HCT116 (cell line): Measurements from ENCODE around the gene MT2A. TPM values are rescaled to one million over a fixed set of nuclear protein-coding genes. Genes with fewer than 3 reads are reported as not detected.

Source experiments
- ATAC-seq: fragments of 200-7000 bp; cut with Tn5 transposase; 2 replicates; pipeline ENCODE4 v1.9.1; 2020; ENCODE audit warnings: mild to moderate bottlenecking, moderate library complexity
- BruUV-seq: library from RNA; stranded (reverse); fragments of 400-500 nt; replicated peaks from 2 replicates; lab custom pipeline; 2021; lab: Mats Ljungman, UMichigan
- CTCF ChIA-PET: fragments of 300-600 bp; sonication (Branson Sonifier 250); formaldehyde crosslinking; loops from one replicate; lab custom pipeline; 2021; ENCODE audit warnings: antibody characterized with exemption; lab: Charles Lee
- POLR2A ChIA-PET: fragments of 300-600, 350-600 bp; sonication (Branson Sonifier 250); formaldehyde crosslinking; loops from one replicate; lab custom pipeline; 2021; ENCODE audit warnings: antibody characterized with exemption; lab: Charles Lee
- RAD21 ChIA-PET, 2 experiments: fragments of 300-600 bp; sonication (Branson Sonifier 250); formaldehyde crosslinking; loops; one replicate each; lab custom pipeline; 2023; ENCODE audit warnings: low total read pairs in 2 of 2; ENCODE audit not compliant: uncharacterized antibody in 2 of 2, unreplicated experiment in 2 of 2, low non-redundant PET in 1 of 2; lab: Charles Lee
- DNase-seq: peaks from one replicate; pipeline ENCODE4 v3.0.0-alpha.2; 2010; ENCODE audit warnings: low read depth, low spot score
- H2AFZ ChIP-seq: fragments of 200-600 bp; shearing (Covaris generic), sonication (generic); 2 replicates; pipeline ENCODE4 v1.6.1; 2017; ENCODE audit warnings: low read depth, mixed run types, mixed read lengths, antibody characterized with exemption, low read length; ENCODE audit not compliant: poor library complexity, severe bottlenecking
- H3K27ac ChIP-seq: 2 replicates; pipeline ENCODE4 v1.5.1; 2012; ENCODE audit warnings: low read depth, low read length
- H3K27me3 ChIP-seq: fragments of 200-600 bp; sonication (generic); 2 replicates; pipeline ENCODE4 v1.6.1; 2016; ENCODE audit warnings: mixed run types, low read length, mixed read lengths; ENCODE audit not compliant: insufficient read depth
- H3K36me3 ChIP-seq, 2 experiments: fragments of 200-500 bp in 1 of 2; fragments of 200-600 bp in 1 of 2; sonication (Bioruptor generic) in 1 of 2; sonication (generic) in 1 of 2; 2 replicates each; pipeline versions ENCODE4 v1.5.1 to v1.6.1; 2014 to 2016; ENCODE audit warnings: low read length in 2 of 2, inconsistent platforms in 1 of 2, mixed read lengths in 1 of 2, mixed run types in 1 of 2; ENCODE audit not compliant: insufficient read depth in 2 of 2, control insufficient read depth in 1 of 2
- H3K4me1 ChIP-seq, 2 experiments: fragments of 200-600 bp in 1 of 2; sonication (generic) in 1 of 2; 2 replicates each; pipeline versions ENCODE4 v1.5.1 to v1.6.1; 2012 to 2017; ENCODE audit warnings: low read length in 2 of 2, inconsistent platforms in 1 of 2, mild to moderate bottlenecking in 1 of 2, mixed read lengths in 1 of 2, mixed run types in 1 of 2, moderate library complexity in 1 of 2; ENCODE audit not compliant: insufficient read depth in 2 of 2, control insufficient read depth in 1 of 2
- H3K4me2 ChIP-seq: fragments of 200-600 bp; sonication (generic); 2 replicates; pipeline ENCODE4 v1.6.1; 2017; ENCODE audit warnings: mixed run types, low read length, mixed read lengths
- H3K4me3 ChIP-seq, 2 experiments: fragments of 200-600 bp in 1 of 2; sonication (generic) in 1 of 2; replicated peaks in 1 of 2; 2 replicates each; pipeline ENCODE4 v1.5.1; 2011 to 2016; ENCODE audit warnings: low read length in 2 of 2, control low read depth in 1 of 2, low read depth in 1 of 2, mild to moderate bottlenecking in 1 of 2, mixed read lengths in 1 of 2, mixed run types in 1 of 2
- H3K79me2 ChIP-seq: fragments of 200-600 bp; sonication (generic); 2 replicates; pipeline ENCODE4 v1.6.1; 2017; ENCODE audit warnings: mild to moderate bottlenecking, mixed run types, low read length, moderate library complexity, mixed read lengths; ENCODE audit not compliant: insufficient read depth
- H3K9ac ChIP-seq: fragments of 200-600 bp; sonication (generic); 2 replicates; pipeline ENCODE4 v1.6.1; 2016; ENCODE audit warnings: low read length, mixed read lengths
- H3K9me2 ChIP-seq: fragments of 200-600 bp; sonication (generic), shearing (Covaris generic); 2 replicates; pipeline ENCODE4 v1.6.1; 2017; ENCODE audit warnings: mixed run types, mild to moderate bottlenecking, moderate library complexity; ENCODE audit not compliant: insufficient read depth
- H3K9me3 ChIP-seq, 2 experiments: fragments of 200-500 bp in 1 of 2; fragments of 200-600 bp in 1 of 2; sonication (Bioruptor generic) in 1 of 2; sonication (generic) in 1 of 2; 2 replicates each; pipeline ENCODE4 v1.6.1; 2014 to 2017; ENCODE audit warnings: low read length in 2 of 2, mixed read lengths in 2 of 2, inconsistent platforms in 1 of 2, low read depth in 1 of 2, mild to moderate bottlenecking in 1 of 2, mixed run types in 1 of 2, moderate library complexity in 1 of 2; ENCODE audit not compliant: control insufficient read depth in 1 of 2, insufficient read depth in 1 of 2
- H4K20me1 ChIP-seq: fragments of 200-600 bp; sonication (generic), shearing (Covaris generic); 2 replicates; pipeline ENCODE4 v1.6.1; 2017; ENCODE audit warnings: mixed run types, mild to moderate bottlenecking, moderate library complexity; ENCODE audit not compliant: insufficient read depth
- ATF3 ChIP-seq: IDR thresholded peaks from 2 replicates; pipeline ENCODE4 v1.6.1; 2012
- POLR2A ChIP-seq: IDR thresholded peaks from 2 replicates; pipeline ENCODE4 v1.7.0; 2011; ENCODE audit warnings: borderline replicate concordance; ENCODE audit not compliant: insufficient read depth, insufficient read length; ENCODE audit errors: extremely low read depth
- REST ChIP-seq: IDR thresholded peaks from 2 replicates; pipeline ENCODE4 v1.6.1; 2012; ENCODE audit warnings: low read depth
- TCF7L2 ChIP-seq: IDR thresholded peaks from 2 replicates; pipeline ENCODE4 v1.7.0; 2011; ENCODE audit warnings: borderline replicate concordance, inconsistent platforms; ENCODE audit not compliant: insufficient read depth, insufficient read length; ENCODE audit errors: extremely low read depth
- YY1 ChIP-seq: IDR thresholded peaks from 2 replicates; pipeline ENCODE4 v1.6.1; 2011; ENCODE audit warnings: low read length, low read depth, moderate library complexity, mild to moderate bottlenecking; ENCODE audit not compliant: insufficient replicate concordance; ENCODE audit errors: extremely low read depth
- intact Hi-C: fragments of 100-400 bp; cut with micrococcal nuclease; formaldehyde crosslinking; loops from 2 replicates; pipeline ENCODE4 v1.10.0; 2022
- total RNA-seq: library from RNA; stranded (reverse); gene quantifications from one replicate; pipeline ENCODE4 v1.2.1, GENCODE V29; 2021; ENCODE audit not compliant: unreplicated experiment

The MT2A gene
- total RNA-seq, 1 experiment from 2014 or later, result 710 TPM

GRCh38 chr16:56651586-56651985, 43.2 kb downstream of the MT2A start, which contains the start of gene MT1B:
Gene MT1B, plus strand, starts transcription at chr16:56651886. Its CDS starts 68 bp downstream, at chr16:56651954.
- RAD21 ChIA-PET, result no interaction called here
- no peak for TF ChIP-seq REST
- no peak within 1 kb of the TSS for H3K9ac ChIP-seq
- no peaks in the 10 kb centered on the region for H4K20me1 ChIP-seq
- intact Hi-C loops, result no loop called here
- peaks cover 18 to 32% of the 10 kb centered on the region in 2 experiments for H3K4me1 ChIP-seq
- no peaks in the 10 kb centered on the region for H3K36me3 ChIP-seq
- ATAC-seq, result no peak
- CTCF ChIA-PET, result no interaction called here
- no peak for DNase-seq
- no peak within 1 kb of the TSS for H3K4me3 ChIP-seq
- no peaks in the 10 kb centered on the region for H3K9me2 ChIP-seq
- POLR2A ChIA-PET, result interaction anchor here (1.8 kb wide), 1 partner anchor 8 kb away, joined by 6 read pairs; no protein-coding TSS in a partner anchor
- H3K27ac ChIP-seq, result no peak within 1 kb of the TSS
- H3K27me3 ChIP-seq, result no peaks in the 10 kb centered on the region
- H2AFZ ChIP-seq, result no peak within 1 kb of the TSS
- no peaks in the 10 kb centered on the region for H3K79me2 ChIP-seq
- no TSS peak for BruUV-seq
- H3K4me2 ChIP-seq, result no peak within 1 kb of the TSS
- no peaks in the 10 kb centered on the region for H3K9me3 ChIP-seq

GRCh38 chr16:56652600-56652999, 44.2 kb downstream of the MT2A start:
- Histone ChIP-seq H3K9ac (no peak overlapping the region), H3K27me3 (no peaks in the 10 kb centered on the region), H3K9me2 (no peaks in the 10 kb centered on the region), H3K4me2 (no peak overlapping the region), H3K9me3 (no peaks in the 10 kb centered on the region), H3K4me1 (peaks cover 22 to 41% of the 10 kb centered on the region in 2 experiments), H3K4me3 (no peak overlapping the region), H3K27ac (no peak overlapping the region), H4K20me1 (no peaks in the 10 kb centered on the region), H2AFZ (no peak overlapping the region), H3K36me3 (no peaks in the 10 kb centered on the region), H3K79me2 (no peaks in the 10 kb centered on the region)
- intact Hi-C loops, result no loop called here
- TF ChIP-seq POLR2A, result no peak
- TF ChIP-seq TCF7L2, result no peak
- no peak for TF ChIP-seq YY1
- TF ChIP-seq ATF3, result no peak
- DNase-seq (no peak), ATAC-seq (no peak)
- POLR2A ChIA-PET, result interaction anchor here (1.8 kb wide), 1 partner anchor 9 kb away, joined by 6 read pairs; no protein-coding TSS in a partner anchor
- CTCF ChIA-PET, result no interaction called here
- RAD21 ChIA-PET, result no interaction called here
- no TSS peak for BruUV-seq
